Erythroblast (primary cell): ENCODE data around the gene MGRN1.

ENCODE experiments used
- DNase-seq, 2 experiments: peaks; one replicate each; lab custom pipeline; 2025; lab: John Stamatoyannopoulos, UW
- GATA1 ChIP-seq: IDR thresholded peaks from 2 replicates; pipeline ENCODE4 v1.6.1; 2011; ENCODE audit warnings: low read depth, mild to moderate bottlenecking, control low read depth, low read length, moderate library complexity
- POLR2A ChIP-seq: IDR thresholded peaks from 2 replicates; pipeline ENCODE4 v1.6.1; 2011; ENCODE audit warnings: mild to moderate bottlenecking, low read length

Gene MGRN1

DNA sequence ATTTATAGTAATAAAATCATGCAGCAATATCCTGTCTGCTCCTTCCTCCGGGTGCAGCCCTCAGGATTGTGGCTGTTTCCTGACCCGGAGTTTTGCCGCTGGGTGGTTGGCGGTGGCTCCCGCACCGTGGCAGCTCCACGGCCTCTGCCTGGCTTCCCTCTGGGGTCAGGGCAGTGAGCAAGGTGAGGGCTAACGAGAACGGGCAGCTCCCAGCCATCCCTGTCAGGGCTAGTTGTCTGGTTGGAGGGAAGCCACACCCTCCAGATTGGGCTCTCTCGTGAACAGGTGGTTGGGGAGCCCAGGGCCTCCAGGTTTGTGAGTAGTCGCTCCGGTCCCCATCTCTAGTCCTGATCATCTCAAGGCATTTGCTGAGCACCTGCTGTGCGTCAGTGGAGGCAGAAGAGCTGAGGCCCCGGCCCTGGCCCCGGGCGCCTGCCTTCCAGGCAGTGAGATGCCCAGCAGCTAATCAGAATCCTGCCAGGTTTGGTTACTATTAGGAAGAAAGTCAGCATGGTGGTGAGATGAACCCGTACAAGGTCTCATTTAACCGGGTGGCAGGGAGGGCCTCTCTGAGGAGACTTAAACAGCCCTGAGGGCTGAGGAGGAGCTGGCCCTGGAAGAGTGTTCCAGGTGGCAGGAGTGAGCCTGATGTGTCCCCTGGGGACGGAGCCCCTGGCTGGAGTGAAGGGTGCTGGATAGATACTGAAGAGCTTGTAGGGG, 66.5 kb downstream of the MGRN1 start:
- no peak for DNase-seq
- no peak for TF ChIP-seq POLR2A
- no peak for TF ChIP-seq GATA1

DNA sequence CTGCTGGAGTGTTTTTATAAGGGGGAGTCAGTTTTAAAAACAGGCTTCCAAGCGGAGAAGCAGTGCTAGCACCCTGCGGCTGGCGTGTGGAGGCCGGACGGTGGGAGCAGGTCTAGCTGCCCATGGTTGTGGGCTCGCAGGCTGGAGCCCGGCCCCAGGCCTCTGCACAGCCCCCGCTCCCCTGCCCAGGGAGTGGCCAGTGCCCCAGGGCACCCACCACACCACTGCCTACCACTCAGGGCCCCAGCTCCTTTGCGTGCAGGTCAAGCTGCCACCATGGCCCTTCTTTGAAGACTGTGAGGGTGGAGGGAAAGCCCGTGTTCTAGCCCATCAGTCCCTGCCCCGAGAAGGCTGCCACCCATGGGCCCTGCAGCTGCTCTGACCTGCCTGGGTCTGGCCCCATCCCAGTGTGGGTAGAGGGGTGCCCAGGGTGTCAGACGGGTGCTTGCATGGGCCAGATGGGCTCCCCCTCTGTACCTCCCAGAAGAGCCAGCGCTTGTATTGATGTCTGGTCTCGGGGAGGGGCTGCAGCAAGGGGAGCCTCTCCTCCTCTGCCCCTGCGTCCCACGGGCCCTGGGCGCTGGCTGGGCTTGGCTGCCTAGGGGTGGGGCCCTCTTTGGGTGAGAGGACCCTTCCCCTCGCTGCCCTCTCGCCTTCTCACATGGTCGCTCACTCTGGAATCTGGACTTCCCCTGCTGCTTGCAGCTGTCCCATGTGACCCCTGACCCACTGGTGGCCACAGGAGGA, 67.2 kb downstream of the MGRN1 start:
- no peak for DNase-seq
- TF ChIP-seq POLR2A: no peak
- TF ChIP-seq GATA1: no peak

DNA sequence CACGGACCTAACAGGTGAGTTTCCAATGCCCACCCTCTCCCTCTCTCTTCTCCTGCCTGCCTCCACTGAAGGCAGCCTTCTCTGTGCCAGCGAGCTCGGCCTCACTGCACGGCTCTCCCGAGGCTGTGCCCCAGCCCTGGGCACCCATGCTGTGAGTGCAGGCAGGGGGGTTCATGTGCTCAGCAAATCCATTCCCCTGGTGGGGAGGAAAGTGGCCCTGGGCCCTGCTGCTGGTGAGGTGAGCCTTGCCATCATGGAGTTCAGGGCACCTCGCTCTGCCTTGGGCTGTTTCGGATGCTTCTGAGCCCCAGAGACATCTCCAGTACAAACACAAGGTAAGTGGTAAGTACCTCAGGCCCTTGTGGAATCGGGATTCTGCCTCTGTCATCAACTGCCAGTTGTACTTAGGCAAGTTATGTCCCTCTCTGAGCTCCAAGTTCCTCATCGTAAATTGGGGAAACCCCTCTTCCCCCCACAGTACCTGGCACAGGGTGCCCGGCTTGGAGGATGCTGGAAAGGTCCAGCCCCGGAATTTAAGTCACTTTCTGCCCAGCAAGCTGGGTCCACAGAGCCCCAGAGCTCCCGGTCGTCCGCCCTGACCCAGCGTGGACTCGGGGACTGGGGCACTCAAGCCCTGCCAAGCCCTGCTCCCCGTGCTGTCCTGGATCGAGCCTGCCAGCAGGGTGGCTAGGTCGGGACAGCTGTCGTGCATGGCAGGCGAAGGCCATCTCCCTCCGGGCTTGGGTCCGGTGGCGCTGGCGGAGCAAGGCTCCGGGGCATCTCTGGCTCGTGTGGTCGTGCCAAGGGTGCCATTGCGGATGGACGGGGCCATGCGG, 68.1 kb downstream of the MGRN1 start:
- DNase-seq: no peak

DNA sequence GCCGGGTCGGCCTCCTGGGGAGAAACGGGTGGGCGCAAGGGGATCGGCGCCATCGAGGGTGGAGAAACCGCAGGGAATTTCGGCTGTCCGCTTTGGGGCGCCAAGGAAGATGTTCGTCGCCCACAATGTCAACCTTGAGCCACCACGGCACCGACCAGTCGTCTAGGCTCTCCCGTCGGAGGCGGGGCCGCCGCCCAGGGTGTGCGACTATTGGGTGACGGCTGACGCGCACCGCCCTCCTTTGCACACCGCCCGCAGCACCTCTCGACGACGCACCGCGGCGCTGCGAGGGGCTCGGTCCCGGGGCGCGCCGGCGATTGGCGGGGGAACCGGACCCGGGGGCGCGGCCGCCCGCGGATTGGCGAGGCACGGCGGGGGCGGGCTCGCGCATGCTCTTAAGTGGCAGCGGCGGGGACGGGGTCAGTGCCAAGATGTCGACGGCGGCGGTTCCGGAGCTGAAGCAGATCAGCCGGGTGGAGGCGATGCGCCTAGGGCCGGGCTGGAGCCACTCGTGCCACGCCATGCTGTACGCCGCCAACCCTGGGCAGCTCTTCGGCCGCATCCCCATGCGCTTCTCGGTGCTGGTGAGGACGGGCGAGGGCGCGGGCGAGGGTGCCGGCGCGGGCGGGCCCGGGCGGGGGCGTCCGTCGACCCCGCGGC, 68.8 kb downstream of the MGRN1 start, which contains the start of gene NUDT16L1:
Gene NUDT16L1, plus strand, starts transcription at position 267 of the 660 bp plus-strand sequence. Its CDS starts 165 bp downstream, at position 432.
- DNase-seq: peak; percentile 96 to 99
- TF ChIP-seq GATA1 (no peak), POLR2A (peak; percentile 69)

More for the DNA sequence above, 68.1 kb downstream of the MGRN1 start:
- no peak for TF ChIP-seq GATA1
- no peak for TF ChIP-seq POLR2A

DNA sequence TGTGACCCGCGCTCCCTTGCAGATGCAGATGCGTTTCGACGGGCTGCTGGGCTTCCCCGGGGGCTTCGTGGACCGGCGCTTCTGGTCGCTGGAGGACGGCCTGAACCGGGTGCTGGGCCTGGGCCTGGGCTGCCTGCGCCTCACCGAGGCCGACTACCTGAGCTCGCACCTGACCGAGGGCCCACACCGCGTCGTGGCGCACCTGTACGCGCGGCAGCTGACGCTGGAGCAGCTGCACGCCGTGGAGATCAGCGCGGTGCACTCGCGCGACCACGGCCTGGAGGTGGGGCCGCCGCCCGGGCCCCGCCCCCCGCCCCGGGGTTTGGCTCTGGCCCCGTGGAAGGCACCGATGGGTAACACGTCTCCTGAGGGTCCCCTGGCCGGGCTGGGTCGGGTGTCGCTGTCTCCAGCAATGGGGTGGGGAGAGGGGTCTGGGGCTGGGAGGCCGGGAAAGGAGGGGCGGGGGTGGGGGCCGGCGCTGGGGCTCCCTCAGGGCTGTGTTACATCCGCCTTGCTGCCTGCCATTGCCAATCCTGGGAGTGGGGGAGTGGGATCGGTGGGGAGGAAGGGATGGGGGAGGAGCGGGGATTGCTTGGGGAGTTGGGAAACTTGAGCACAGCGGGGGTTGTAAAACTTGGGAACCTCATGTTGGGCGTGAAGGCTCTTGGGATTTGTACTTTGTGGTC, 69.5 kb downstream of the MGRN1 start:
- DNase-seq: peak; percentile 53 to 63

DNA sequence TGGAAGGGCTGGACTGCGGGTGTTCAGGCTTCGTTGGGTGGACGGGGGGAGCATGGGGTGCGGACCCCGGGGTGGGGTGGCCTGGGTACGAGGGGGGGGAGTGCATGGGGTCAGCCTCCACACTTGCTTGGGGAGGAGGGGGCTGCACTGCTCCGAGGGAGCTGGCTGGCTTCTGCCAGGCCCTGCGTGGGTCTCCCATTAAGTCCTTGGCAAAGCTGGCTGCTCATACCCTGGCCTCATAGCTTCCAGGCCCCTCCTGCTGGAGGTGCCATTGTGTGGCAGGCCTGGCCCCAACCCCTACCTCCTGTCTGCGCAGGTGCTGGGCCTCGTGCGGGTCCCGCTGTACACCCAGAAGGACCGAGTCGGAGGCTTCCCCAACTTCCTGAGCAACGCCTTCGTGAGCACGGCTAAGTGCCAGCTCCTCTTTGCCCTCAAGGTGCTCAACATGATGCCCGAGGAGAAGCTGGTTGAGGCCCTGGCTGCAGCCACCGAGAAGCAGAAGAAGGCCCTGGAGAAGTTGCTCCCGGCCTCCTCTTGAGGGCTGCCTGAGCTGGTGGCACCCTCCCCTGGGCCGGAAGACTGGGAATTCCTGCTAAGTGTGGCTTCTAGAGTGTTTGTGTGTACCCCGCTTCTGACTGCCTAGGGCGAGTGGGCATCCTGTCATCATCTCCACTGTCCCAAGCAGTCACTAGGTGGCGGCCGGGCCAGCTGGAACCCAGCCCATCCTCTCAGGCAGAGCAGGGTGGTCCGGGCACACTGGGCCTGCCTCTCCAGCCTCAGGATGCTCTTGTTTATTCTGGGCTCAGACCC, 70.2 kb downstream of the MGRN1 start:
- DNase-seq: no peak
- TF ChIP-seq GATA1 (no peak), POLR2A (no peak)

More for the DNA sequence above, 69.5 kb downstream of the MGRN1 start:
- no peak for TF ChIP-seq GATA1
- TF ChIP-seq POLR2A: no peak

DNA sequence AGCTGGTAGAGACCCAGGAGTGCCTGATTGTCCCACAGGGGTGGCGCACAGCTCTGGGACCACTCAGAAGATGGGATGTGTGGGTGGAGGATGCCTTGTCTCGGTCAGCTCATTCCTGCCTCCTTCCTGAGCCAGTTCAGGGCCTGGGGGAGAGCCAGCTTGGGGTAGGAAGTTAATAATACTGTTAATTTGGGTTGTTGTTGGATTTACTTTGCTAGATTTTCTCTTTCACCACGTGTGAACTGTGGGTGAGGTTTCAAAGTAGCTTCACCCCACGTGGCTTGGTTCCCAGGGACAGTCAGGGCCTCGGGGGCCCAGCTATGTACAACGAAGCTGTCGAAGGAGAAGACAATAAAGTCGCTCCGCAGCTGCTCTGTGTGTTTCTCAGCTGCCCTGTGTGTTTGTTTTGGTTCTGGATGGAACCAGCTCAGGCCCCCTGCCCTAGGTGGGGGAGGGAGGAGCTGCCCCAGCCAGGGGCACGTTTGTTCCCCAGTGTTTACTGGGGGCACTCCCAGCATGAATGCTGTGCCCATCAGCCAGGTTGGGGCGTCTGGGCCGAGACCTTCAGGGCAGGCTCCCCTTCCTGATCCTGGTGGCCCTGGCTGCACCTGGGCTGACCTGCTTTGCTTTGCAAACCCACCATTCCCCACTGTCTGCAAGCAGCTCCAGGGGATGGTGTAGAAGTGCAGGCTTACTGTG, 71.0 kb downstream of the MGRN1 start:
- TF ChIP-seq GATA1 (no peak), POLR2A (no peak)
- no peak for DNase-seq

DNA sequence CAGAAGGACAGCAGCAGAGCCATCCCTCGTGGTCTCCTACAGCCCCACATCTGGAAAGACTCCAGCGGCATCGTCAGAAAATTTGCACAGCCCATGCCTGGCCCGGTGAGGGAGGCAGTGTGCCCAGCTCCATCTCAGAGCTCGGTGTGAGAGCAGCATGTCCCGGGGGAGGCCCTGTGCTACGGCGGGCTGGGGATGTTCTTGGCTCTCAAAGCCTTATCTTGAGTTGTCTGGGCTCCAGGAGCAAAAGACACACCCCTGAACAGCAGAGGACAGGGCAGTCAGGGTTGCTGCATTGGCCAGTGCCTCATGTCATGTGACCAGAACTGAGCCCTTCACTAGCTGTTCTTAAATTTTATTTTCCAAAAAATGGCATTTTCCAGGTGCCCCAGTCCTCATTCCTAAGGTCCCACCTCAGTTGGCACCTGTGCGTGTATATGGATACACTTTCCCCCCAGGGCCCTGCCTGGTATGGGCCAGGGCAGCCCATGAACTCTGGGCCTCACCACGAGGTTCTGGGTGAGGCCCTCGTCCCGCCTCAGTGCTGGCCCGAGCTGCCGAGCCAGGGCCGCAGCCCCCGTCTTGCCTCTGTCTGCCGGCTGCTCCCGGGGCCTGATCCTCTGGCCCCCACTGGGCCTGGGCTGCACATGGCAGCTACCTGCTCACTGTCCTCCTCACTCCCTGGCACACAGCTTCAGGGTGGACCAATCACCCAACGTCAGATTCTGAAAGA, 71.7 kb downstream of the MGRN1 start:
- no peak for DNase-seq
- TF ChIP-seq GATA1 (no peak), POLR2A (no peak)

DNA sequence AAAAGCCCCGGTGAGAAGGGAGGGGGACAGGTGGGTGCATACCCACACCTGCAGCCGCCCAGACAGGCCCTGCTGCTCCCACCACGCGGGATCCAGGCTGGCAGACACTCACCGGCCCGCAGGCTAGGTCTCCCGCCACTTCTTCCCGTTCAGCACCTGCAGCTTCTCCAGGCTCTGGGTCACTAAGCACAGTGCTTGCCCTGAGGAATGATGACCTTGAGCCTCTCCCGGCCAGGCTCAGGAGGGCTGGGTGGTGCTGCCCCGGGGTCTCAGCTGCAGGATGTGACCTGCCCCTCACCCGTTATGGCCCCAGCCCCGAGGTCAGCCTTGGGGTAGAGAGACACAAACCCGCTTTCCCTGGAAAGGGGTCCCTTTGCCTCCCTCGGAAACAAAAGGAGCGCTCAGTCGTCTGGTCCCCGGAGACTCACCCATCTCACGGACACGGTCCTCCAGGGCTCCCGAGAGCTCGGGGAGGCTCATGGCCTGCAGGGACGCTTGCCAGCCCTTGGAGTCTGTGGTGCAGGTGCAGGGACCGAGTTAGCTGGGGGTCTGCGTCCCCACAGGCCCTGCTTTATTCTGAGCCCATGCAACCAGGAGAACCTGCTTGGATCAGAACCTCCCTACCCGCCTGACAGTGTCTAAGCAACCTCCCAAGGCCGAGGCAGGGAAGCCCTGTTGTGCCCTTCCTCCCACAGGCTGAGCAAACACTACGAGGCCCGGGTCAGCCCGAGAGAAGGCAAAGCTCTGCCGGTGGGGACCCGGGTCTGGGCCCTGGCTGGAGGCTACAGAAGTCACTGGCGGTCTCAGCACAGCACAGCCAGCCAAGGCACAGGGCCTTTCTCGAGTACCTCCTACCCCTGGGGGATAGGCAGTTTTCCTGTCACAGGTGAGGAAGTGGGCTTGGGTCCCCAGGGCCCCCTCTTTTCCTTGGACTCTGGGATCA, 72.5 kb downstream of the MGRN1 start:
- TF ChIP-seq POLR2A: no peak
- no peak for TF ChIP-seq GATA1
- DNase-seq: no peak

DNA sequence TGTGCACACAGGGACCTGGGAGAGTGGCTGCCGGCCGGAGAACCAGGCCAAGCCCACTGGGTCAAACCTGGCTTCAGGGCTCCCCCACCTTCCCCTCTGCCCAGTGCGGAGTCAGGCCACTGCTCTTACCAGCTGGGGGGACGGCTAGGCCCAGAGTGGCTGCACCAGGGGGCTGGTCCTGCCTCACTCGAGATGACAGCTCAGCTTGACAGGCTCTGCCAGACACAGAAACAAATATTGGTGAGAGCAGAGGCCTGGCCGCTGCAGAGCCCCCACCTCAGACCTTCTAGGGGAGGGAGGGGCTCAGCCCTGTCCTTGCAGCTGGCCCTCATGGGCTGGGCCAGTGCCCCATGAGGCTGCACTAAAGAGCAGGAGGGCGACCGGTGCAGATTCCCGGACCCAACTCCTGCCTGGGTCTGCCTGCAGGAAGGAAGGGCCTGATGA, 73.2 kb downstream of the MGRN1 start:
- DNase-seq: no peak
- TF ChIP-seq GATA1 (no peak), POLR2A (no peak)
